Neural crest cell (in vitro differentiated cells): Measurements from ENCODE around the gene CHRNE. TPM values are rescaled to one million over a fixed set of nuclear protein-coding genes. Genes with fewer than 3 reads are reported as not detected.

Experiments used
- DNase-seq: peaks from one replicate; pipeline ENCODE4 v3.0.0; 2021; ENCODE audit warnings: low read depth, mixed read lengths, low spot score
- H3K27ac Mint-ChIP-seq: one replicate; pipeline ENCODE4 v1.8.0; 2021; ENCODE audit warnings: mild to moderate bottlenecking, mixed read lengths; ENCODE audit not compliant: unreplicated experiment
- H3K27me3 Mint-ChIP-seq: 2 replicates; pipeline ENCODE4 v1.8.0; 2021; ENCODE audit warnings: low read depth, mild to moderate bottlenecking, mixed read lengths
- H3K36me3 Mint-ChIP-seq: 2 replicates; pipeline ENCODE4 v1.8.0; 2021; ENCODE audit warnings: low read depth, mild to moderate bottlenecking, mixed read lengths
- H3K4me1 Mint-ChIP-seq: 2 replicates; pipeline ENCODE4 v1.8.0; 2021; ENCODE audit warnings: mixed read lengths
- H3K4me3 Mint-ChIP-seq: one replicate; pipeline ENCODE4 v1.8.0; 2021; ENCODE audit warnings: mild to moderate bottlenecking, mixed read lengths
- H3K9me3 Mint-ChIP-seq: 2 replicates; pipeline ENCODE4 v1.8.0; 2021; ENCODE audit warnings: mixed read lengths
- CTCF ChIP-seq: fragments of 200-600 bp; sonication (generic); conservative IDR thresholded peaks from 2 replicates; pipeline ENCODE4 v1.5.0; 2021; ENCODE audit warnings: antibody characterized with exemption, mild to moderate bottlenecking
- total RNA-seq: library from RNA; stranded (reverse); gene quantifications from 2 replicates; pipeline ENCODE4 v1.2.1, GENCODE V29; 2021

Gene CHRNE
- total RNA-seq, 1 donor from 2014 or later: 0.21 TPM

- Mint-ChIP-seq H3K27ac (no peak overlapping the region), H3K27me3 (no peaks in the 10 kb centered on the region), H3K4me3 (no peak overlapping the region), H3K4me1 (peaks cover 6% of the 10 kb centered on the region), H3K9me3 (no peaks in the 10 kb centered on the region), H3K36me3 (peaks cover 6% of the 10 kb centered on the region)
- DNase-seq: no peak
- TF ChIP-seq CTCF: peak; percentile 83
Measured at GRCh38 chr17:4881761-4882555, 20.9 kb downstream of the CHRNE start.

- Mint-ChIP-seq H3K9me3 (no peaks in the 10 kb centered on the region), H3K4me3 (no peak overlapping the region), H3K4me1 (peaks cover 7% of the 10 kb centered on the region), H3K27me3 (no peaks in the 10 kb centered on the region), H3K36me3 (peaks cover 6% of the 10 kb centered on the region), H3K27ac (no peak overlapping the region)
- no peak for TF ChIP-seq CTCF
- no peak for DNase-seq
Measured at GRCh38 chr17:4880857-4881256, 22.0 kb downstream of the CHRNE start.

- DNase-seq: no peak
- Mint-ChIP-seq H3K4me1 (peaks cover 7% of the 10 kb centered on the region), H3K27me3 (no peaks in the 10 kb centered on the region), H3K9me3 (no peaks in the 10 kb centered on the region), H3K27ac (peak overlapping the region; percentile 24), H3K36me3 (peaks cover 3% of the 10 kb centered on the region), H3K4me3 (no peak overlapping the region)
- TF ChIP-seq CTCF: no peak
Measured at GRCh38 chr17:4879601-4880000, 23.3 kb downstream of the CHRNE start.

- TF ChIP-seq CTCF: no peak
- DNase-seq: no peak
- Mint-ChIP-seq H3K4me1 (peaks cover 13% of the 10 kb centered on the region), H3K27ac (no peak overlapping the region), H3K36me3 (peaks cover 3% of the 10 kb centered on the region), H3K4me3 (no peak overlapping the region), H3K9me3 (no peaks in the 10 kb centered on the region), H3K27me3 (no peaks in the 10 kb centered on the region)
Measured at GRCh38 chr17:4877089-4877488, 25.8 kb downstream of the CHRNE start.

- Mint-ChIP-seq H3K27me3 (no peaks in the 10 kb centered on the region), H3K4me1 (peaks cover 13% of the 10 kb centered on the region), H3K27ac (peak overlapping the region; percentile 10), H3K4me3 (no peak overlapping the region), H3K9me3 (no peaks in the 10 kb centered on the region), H3K36me3 (no peaks in the 10 kb centered on the region)
- DNase-seq: no peak
- TF ChIP-seq CTCF: no peak
Measured at GRCh38 chr17:4872786-4873185, 30.1 kb downstream of the CHRNE start.
